Hepatocyte (in vitro differentiated cells): Measurements from ENCODE around the gene GAS5. TPM values are rescaled to one million over a fixed set of nuclear protein-coding genes. Genes with fewer than 3 reads are reported as not detected.

Source experiments
- DNase-seq: peaks from one replicate; pipeline ENCODE4 v3.0.0-alpha.2; 2016; ENCODE audit warnings: low spot score
- H2AFZ ChIP-seq: fragments of 200-600 bp; sonication (generic); 2 replicates; pipeline ENCODE4 v1.6.0; 2016; ENCODE audit warnings: antibody characterized with exemption, mild to moderate bottlenecking
- H3K27ac ChIP-seq: fragments of 200-600 bp; sonication (generic); 2 replicates; pipeline ENCODE4 v1.5.1; 2016; ENCODE audit warnings: mild to moderate bottlenecking
- H3K27me3 ChIP-seq: fragments of 200-600 bp; sonication (generic); 2 replicates; pipeline ENCODE4 v1.6.1; 2016
- H3K36me3 ChIP-seq: fragments of 200-600 bp; sonication (generic); replicated peaks from 2 replicates; pipeline ENCODE4 v1.5.1; 2016; ENCODE audit warnings: low read depth; ENCODE audit not compliant: insufficient read depth
- H3K4me1 ChIP-seq: fragments of 200-600 bp; sonication (generic); 2 replicates; pipeline ENCODE4 v1.5.1; 2016; ENCODE audit warnings: mild to moderate bottlenecking, moderate library complexity; ENCODE audit not compliant: insufficient read depth
- H3K4me2 ChIP-seq: fragments of 200-600 bp; sonication (generic); 2 replicates; pipeline ENCODE4 v1.6.0; 2016
- H3K4me3 ChIP-seq: fragments of 200-600 bp; sonication (generic); 2 replicates; pipeline ENCODE4 v1.5.1; 2016; ENCODE audit warnings: mild to moderate bottlenecking
- H3K79me2 ChIP-seq: fragments of 200-600 bp; sonication (generic); 2 replicates; pipeline ENCODE4 v1.6.0; 2017; ENCODE audit warnings: mild to moderate bottlenecking
- H3K9me2 ChIP-seq: fragments of 200-600 bp; sonication (generic); replicated peaks from 2 replicates; pipeline ENCODE4 v1.6.0; 2017; ENCODE audit warnings: mild to moderate bottlenecking; ENCODE audit not compliant: insufficient read depth
- H3K9me3 ChIP-seq: fragments of 200-600 bp; sonication (generic); 2 replicates; pipeline ENCODE4 v1.5.1; 2016; ENCODE audit warnings: low read depth, mild to moderate bottlenecking
- H4K20me1 ChIP-seq: fragments of 200-600 bp; sonication (generic); 2 replicates; pipeline ENCODE4 v1.6.0; 2016; ENCODE audit warnings: mild to moderate bottlenecking; ENCODE audit not compliant: insufficient read depth, poor library complexity, severe bottlenecking
- EZH2 ChIP-seq: fragments of 200-600 bp; sonication (generic); IDR thresholded peaks from 2 replicates; pipeline ENCODE4 v1.6.1; 2016; ENCODE audit warnings: antibody characterized with exemption, mild to moderate bottlenecking, borderline replicate concordance
- EZH2phosphoT487 ChIP-seq: fragments of 200-600 bp; sonication (generic); IDR thresholded peaks from one replicate; pipeline ENCODE4 v1.6.1; 2018; ENCODE audit warnings: antibody characterized with exemption, mild to moderate bottlenecking, low read depth, moderate library complexity; ENCODE audit not compliant: unreplicated experiment, severe bottlenecking
- WGBS: methylation state at CpG from one replicate; pipeline ENCODE4 v1.1.6; 2016; ENCODE audit warnings: low lambda C conversion rate; ENCODE audit errors: missing lambda C conversion rate; 5-methylcytosine and 5-hydroxymethylcytosine counted together
- polyA plus RNA-seq: library from polyadenylated mRNA; unstranded; fragments of >200 nt; fragmentation: Nextera tagmentation; extraction: Ambion mirVana; gene quantifications from 2 replicates; pipeline ENCODE4 v1.2.1, GENCODE V29; 2016
- total RNA-seq: library from RNA; depleted of rRNA; stranded (reverse); fragments of >200 nt; gene quantifications from 2 replicates; pipeline ENCODE4 v1.2.3, GENCODE V29; 2014
- TF ChIP-seq, protein P1 (sequence below): fragments of 200-600 bp; sonication (generic); IDR thresholded peaks from 2 replicates; pipeline ENCODE4 v1.5.1; 2016; ENCODE audit warnings: antibody characterized with exemption, mild to moderate bottlenecking; ENCODE audit not compliant: poor library complexity

GAS5 gene
- total and polyA plus RNA-seq, 2 experiments from 2014 or later: 174 to 495 TPM

DNA sequence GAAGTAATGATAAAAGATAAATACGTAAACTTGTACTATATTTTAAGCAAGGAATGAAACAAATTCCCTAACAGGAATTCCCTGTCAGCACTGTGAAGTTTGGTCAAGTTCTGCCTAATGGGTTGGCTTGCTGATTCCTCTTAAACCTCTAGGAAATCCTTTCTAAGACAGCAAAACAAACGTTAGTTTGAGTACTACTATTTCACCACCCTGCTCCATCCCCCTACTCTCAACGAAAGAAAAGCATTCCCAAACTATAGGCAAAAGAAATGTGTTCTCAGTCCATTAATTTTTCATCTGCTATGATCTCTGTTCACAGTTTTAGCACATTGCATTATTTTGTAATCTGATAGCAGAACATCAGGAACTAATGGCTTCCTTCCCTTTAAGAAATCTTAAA is 33.2 kb upstream of the GAS5 start:
- Histone ChIP-seq H3K36me3 (no peaks in the 10 kb centered on the region), H3K4me3 (no peak overlapping the region), H3K9me3 (no peaks in the 10 kb centered on the region), H3K27ac (no peak overlapping the region), H3K4me1 (no peaks in the 10 kb centered on the region), H3K9me2 (no peaks in the 10 kb centered on the region), H3K4me2 (no peak overlapping the region), H4K20me1 (no peaks in the 10 kb centered on the region), H3K27me3 (no peaks in the 10 kb centered on the region), H3K79me2 (no peaks in the 10 kb centered on the region), H2AFZ (no peak overlapping the region)
- 44% methylated on average over 3 of the region's 3 CpGs for WGBS
- TF ChIP-seq EZH2phosphoT487 (no peak), EZH2 (no peak)
- TF ChIP-seq, protein P1, sequence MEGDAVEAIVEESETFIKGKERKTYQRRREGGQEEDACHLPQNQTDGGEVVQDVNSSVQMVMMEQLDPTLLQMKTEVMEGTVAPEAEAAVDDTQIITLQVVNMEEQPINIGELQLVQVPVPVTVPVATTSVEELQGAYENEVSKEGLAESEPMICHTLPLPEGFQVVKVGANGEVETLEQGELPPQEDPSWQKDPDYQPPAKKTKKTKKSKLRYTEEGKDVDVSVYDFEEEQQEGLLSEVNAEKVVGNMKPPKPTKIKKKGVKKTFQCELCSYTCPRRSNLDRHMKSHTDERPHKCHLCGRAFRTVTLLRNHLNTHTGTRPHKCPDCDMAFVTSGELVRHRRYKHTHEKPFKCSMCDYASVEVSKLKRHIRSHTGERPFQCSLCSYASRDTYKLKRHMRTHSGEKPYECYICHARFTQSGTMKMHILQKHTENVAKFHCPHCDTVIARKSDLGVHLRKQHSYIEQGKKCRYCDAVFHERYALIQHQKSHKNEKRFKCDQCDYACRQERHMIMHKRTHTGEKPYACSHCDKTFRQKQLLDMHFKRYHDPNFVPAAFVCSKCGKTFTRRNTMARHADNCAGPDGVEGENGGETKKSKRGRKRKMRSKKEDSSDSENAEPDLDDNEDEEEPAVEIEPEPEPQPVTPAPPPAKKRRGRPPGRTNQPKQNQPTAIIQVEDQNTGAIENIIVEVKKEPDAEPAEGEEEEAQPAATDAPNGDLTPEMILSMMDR: no peak
- DNase-seq: no peak

- TF ChIP-seq EZH2: no peak
- TF ChIP-seq EZH2phosphoT487: no peak
- TF ChIP-seq, protein P1: no peak
- H3K27me3 ChIP-seq: no peaks in the 10 kb centered on the region
- no peaks in the 10 kb centered on the region for H3K9me2 ChIP-seq
- no peaks in the 10 kb centered on the region for H4K20me1 ChIP-seq
- no peak for DNase-seq
- H3K4me2 ChIP-seq: no peak overlapping the region
- no peaks in the 10 kb centered on the region for H3K4me1 ChIP-seq
- 91% methylated on average over 2 of the region's 2 CpGs for WGBS
- no peak overlapping the region for H3K4me3 ChIP-seq
- H2AFZ ChIP-seq: no peak overlapping the region
- no peaks in the 10 kb centered on the region for H3K36me3 ChIP-seq
- no peaks in the 10 kb centered on the region for H3K9me3 ChIP-seq
- H3K27ac ChIP-seq: no peak overlapping the region
- H3K79me2 ChIP-seq: no peaks in the 10 kb centered on the region
Observed at GRCh38 chr1:173900427-173900826, 32.6 kb upstream of the GAS5 start.

- Histone ChIP-seq H3K9me3 (no peaks in the 10 kb centered on the region), H2AFZ (no peak overlapping the region), H4K20me1 (no peaks in the 10 kb centered on the region), H3K27me3 (no peaks in the 10 kb centered on the region), H3K4me3 (no peak overlapping the region), H3K36me3 (no peaks in the 10 kb centered on the region), H3K27ac (no peak overlapping the region), H3K4me2 (no peak overlapping the region), H3K9me2 (no peaks in the 10 kb centered on the region), H3K4me1 (no peaks in the 10 kb centered on the region), H3K79me2 (no peaks in the 10 kb centered on the region)
- DNase-seq: no peak
- TF ChIP-seq, protein P1: no peak
- no peak for TF ChIP-seq EZH2
- no peak for TF ChIP-seq EZH2phosphoT487
- 70% methylated on average over 3 of the region's 3 CpGs for WGBS
Observed at GRCh38 chr1:173894189-173894588, 26.4 kb upstream of the GAS5 start.

- TF ChIP-seq, protein P1: no peak
- TF ChIP-seq EZH2phosphoT487 (no peak), EZH2 (no peak)
- H3K27me3 ChIP-seq: no peaks in the 10 kb centered on the region
- no peaks in the 10 kb centered on the region for H3K79me2 ChIP-seq
- no peak overlapping the region for H3K27ac ChIP-seq
- no peak overlapping the region for H3K4me3 ChIP-seq
- no peak for DNase-seq
- WGBS: 80% methylated on average over 1 of the region's 1 CpG
- H3K36me3 ChIP-seq: no peaks in the 10 kb centered on the region
- H3K9me3 ChIP-seq: no peaks in the 10 kb centered on the region
- H4K20me1 ChIP-seq: no peaks in the 10 kb centered on the region
- no peaks in the 10 kb centered on the region for H3K4me1 ChIP-seq
- no peak overlapping the region for H3K4me2 ChIP-seq
- H3K9me2 ChIP-seq: no peaks in the 10 kb centered on the region
- no peak overlapping the region for H2AFZ ChIP-seq
Observed at GRCh38 chr1:173893611-173894010, 25.8 kb upstream of the GAS5 start.
